HUES48 (cell line): ENCODE results near the gene APOC1.
"Not testable (repeated sequence)": the region's sequence is repeated elsewhere in the genome, so short reads cannot be mapped to it uniquely, and the experiment has no call there.

ENCODE experiments used
- H3K27ac ChIP-seq: one replicate; pipeline ENCODE4 v1.7.0; 2013; ENCODE audit warnings: low read depth, low read length, inconsistent platforms
- H3K27me3 ChIP-seq: 2 replicates; pipeline ENCODE4 v1.6.1; 2013; ENCODE audit warnings: mild to moderate bottlenecking, low read length; ENCODE audit not compliant: control insufficient read depth, insufficient read depth
- H3K36me3 ChIP-seq: 2 replicates; pipeline ENCODE4 v1.6.1; 2013; ENCODE audit warnings: low read length; ENCODE audit not compliant: control insufficient read depth, insufficient read depth
- H3K4me1 ChIP-seq: 2 replicates; pipeline ENCODE4 v1.6.1; 2013; ENCODE audit warnings: mild to moderate bottlenecking, low read length; ENCODE audit not compliant: control insufficient read depth, insufficient read depth
- H3K4me3 ChIP-seq: 2 replicates; pipeline ENCODE4 v1.5.1; 2013; ENCODE audit warnings: mild to moderate bottlenecking, low read depth, low read length
- H3K9ac ChIP-seq: 2 replicates; pipeline ENCODE4 v1.6.1; 2013; ENCODE audit warnings: mild to moderate bottlenecking, low read depth, low read length, moderate library complexity
- H3K9me3 ChIP-seq: 2 replicates; pipeline ENCODE4 v1.6.1; 2013; ENCODE audit warnings: low read length; ENCODE audit not compliant: control insufficient read depth, insufficient read depth

APOC1 gene

DNA sequence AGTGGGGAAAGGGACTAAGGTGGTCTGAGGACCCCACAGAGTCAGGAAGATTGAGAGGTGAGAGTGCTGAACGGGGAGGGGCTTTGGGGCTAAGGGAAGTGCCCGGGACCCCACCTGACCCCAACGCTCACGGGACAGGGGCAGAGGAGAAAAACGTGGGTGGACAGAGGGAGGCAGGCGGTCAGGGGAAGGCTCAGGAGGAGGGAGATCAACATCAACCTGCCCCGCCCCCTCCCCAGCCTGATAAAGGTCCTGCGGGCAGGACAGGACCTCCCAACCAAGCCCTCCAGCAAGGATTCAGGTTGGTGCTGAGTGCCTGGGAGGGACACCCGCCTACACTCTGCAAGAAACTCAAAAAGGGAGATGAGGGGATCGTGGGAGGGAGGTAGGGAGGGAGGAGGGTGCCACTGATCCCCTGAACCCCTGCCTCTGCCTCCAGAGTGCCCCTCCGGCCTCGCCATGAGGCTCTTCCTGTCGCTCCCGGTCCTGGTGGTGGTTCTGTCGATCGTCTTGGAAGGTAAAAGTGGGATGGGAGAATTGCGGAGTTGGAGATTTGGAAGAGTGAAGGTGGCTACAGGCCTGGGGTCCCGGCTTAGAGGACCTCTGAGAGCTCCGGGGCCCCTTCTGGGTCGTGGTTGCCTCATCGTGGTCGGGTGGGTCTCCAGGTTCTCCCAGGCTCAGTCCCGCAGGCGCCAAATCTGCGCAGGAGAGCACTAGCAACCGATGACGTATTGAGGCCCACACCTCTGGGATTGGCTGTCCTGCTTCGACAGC lies at the start of gene APOC1:
Gene APOC1 (plus strand): TSS at position 176 of the 774 bp plus-strand sequence. CDS start 284 bp downstream, at position 460.
- H3K4me3 ChIP-seq: peak within 1 kb of the TSS; percentile 61
- H3K9me3 ChIP-seq, H3K36me3 ChIP-seq, H3K4me1 ChIP-seq, H3K27me3 ChIP-seq: not testable (repeated sequence)
- H3K27ac ChIP-seq: peak within 1 kb of the TSS; percentile 76
- peak within 1 kb of the TSS; percentile 73 for H3K9ac ChIP-seq

DNA sequence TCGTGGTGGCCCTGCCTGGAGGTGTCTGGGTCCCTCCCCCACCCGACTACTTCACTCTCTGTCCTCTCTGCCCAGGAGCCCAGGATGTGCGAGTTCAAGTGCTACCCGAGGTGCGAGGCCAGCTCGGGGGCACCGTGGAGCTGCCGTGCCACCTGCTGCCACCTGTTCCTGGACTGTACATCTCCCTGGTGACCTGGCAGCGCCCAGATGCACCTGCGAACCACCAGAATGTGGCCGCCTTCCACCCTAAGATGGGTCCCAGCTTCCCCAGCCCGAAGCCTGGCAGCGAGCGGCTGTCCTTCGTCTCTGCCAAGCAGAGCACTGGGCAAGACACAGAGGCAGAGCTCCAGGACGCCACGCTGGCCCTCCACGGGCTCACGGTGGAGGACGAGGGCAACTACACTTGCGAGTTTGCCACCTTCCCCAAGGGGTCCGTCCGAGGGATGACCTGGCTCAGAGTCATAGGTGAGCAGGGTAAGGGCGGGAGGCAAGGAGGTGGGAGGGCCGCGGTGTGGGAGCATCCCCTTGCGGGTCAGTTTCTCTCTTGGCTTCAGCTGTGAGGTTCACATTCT lies 49.1 kb upstream of the APOC1 start:
- no peak overlapping the region for H3K27ac ChIP-seq
- H3K4me1 ChIP-seq: no peaks in the 10 kb centered on the region
- H3K36me3 ChIP-seq: peaks cover 55% of the 10 kb centered on the region
- H3K9me3 ChIP-seq: no peaks in the 10 kb centered on the region
- no peaks in the 10 kb centered on the region for H3K27me3 ChIP-seq
- H3K4me3 ChIP-seq: no peak overlapping the region
- no peak overlapping the region for H3K9ac ChIP-seq

DNA sequence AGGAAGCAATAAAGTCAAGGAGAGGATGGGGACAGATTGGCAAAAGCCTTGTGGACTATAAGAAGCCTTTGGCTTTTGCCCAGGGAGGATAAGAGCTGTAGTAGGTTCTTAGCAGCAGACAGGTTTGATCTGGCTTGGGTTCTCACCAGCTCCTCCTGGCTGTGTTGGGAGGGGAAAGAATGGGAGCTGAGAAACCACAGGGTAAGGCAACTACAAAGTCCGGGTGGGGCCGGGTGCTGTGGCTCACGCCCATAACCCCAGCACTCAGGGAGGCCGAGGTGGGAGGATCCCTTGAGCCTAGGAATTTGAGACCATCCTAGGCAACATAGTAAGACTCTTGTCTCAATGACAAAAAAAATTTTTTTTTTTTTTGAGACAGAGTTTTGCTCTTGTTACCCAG lies 47.7 kb upstream of the APOC1 start:
- Histone ChIP-seq H3K36me3 (peaks cover 59% of the 10 kb centered on the region), H3K9ac (no peak overlapping the region), H3K27ac (no peak overlapping the region)

DNA sequence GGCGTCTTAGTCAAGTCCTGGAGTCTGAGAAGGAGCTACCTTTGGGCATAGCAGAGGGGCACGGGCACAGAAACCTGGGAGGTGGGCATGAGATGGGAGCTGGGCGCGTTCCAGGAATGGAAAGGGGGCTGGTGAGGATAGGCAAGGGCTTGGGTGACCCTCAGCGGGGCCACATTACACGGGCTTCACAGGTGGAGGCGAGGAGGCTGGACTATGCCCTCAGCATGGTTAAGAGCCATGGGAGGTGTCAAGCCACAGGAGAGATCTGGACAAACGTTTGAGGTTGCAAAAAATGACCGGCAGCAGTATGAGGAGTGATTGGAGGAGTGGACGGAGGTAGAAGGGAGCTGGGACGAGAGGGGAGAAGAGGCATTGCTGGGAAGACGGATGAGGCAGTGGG lies 46.8 kb upstream of the APOC1 start:
- Histone ChIP-seq H3K4me1 (no peaks in the 10 kb centered on the region), H3K27me3 (no peaks in the 10 kb centered on the region), H3K9me3 (no peaks in the 10 kb centered on the region), H3K36me3 (peaks cover 68% of the 10 kb centered on the region), H3K4me3 (no peak overlapping the region), H3K27ac (no peak overlapping the region), H3K9ac (no peak overlapping the region)

More for the DNA sequence above, 47.7 kb upstream of the APOC1 start:
- no peak overlapping the region for H3K4me3 ChIP-seq
- H3K4me1 ChIP-seq: no peaks in the 10 kb centered on the region
- H3K9me3 ChIP-seq: no peaks in the 10 kb centered on the region
- no peaks in the 10 kb centered on the region for H3K27me3 ChIP-seq

DNA sequence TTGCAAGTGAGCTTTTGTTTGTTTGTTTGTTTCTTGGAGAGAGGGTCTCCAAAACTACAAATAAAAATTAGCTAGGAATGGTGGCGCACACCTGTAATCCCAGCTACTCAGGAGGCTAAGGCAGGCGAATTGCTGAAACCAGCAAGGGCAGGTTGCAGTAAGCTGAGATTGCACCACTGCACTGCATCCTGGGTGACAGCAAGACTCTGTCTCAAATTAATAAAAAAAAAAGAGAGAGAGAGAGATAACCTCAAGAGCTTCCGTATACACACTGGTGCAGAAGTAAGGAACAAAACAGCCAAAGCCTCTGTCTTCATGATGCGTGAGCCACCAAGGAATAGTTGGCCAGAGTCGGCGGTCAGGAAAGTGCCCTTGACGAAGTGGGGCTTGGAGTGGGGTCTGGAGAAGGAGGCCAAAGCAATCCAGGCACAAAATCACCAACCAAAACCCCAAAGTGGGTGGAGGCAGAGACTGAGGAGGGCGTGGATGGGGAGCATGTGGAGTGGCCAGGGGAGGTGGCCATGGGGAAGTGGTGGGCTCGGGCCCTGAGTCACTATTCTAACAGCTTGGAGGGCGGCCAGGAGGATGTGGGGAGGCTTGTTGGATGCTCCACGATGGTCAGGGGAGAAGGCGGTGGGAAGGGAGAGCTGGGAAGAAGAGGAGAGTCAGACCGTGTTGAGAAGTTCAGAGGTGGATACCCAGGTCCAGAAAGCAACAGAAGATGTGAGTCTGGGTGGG lies 44.5 kb upstream of the APOC1 start:
- Histone ChIP-seq H3K36me3 (peaks cover 87% of the 10 kb centered on the region), H3K4me1 (no peaks in the 10 kb centered on the region), H3K27ac (no peak overlapping the region), H3K9me3 (no peaks in the 10 kb centered on the region), H3K9ac (no peak overlapping the region), H3K4me3 (no peak overlapping the region), H3K27me3 (no peaks in the 10 kb centered on the region)

DNA sequence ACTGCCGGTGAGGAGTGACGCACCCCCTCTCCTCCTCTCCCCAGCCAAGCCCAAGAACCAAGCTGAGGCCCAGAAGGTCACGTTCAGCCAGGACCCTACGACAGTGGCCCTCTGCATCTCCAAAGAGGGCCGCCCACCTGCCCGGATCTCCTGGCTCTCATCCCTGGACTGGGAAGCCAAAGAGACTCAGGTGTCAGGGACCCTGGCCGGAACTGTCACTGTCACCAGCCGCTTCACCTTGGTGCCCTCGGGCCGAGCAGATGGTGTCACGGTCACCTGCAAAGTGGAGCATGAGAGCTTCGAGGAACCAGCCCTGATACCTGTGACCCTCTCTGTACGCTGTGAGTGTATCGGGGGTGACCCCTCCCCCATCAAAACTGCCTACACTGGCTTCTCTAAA lies 42.6 kb upstream of the APOC1 start:
- H3K9me3 ChIP-seq: no peaks in the 10 kb centered on the region
- no peak overlapping the region for H3K9ac ChIP-seq
- H3K36me3 ChIP-seq: peaks cover 87% of the 10 kb centered on the region
- H3K4me1 ChIP-seq: no peaks in the 10 kb centered on the region
- no peak overlapping the region for H3K27ac ChIP-seq
- no peaks in the 10 kb centered on the region for H3K27me3 ChIP-seq
- no peak overlapping the region for H3K4me3 ChIP-seq

DNA sequence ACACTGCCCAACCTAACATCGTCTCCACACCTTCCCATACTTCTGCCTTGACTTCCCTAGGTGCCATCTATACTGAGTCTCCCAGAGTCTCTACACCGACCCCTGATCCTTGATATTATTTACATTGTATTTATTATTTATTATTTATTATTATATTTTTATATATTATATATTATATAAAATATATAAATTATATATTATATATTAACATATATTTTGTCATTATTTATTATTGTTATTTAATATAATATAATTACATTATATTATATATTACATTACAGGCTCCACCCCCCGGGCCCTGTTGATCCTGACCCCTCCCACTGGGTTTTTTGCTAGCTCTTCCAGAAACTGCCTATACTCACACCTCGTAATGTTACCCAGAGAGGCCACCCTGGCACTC lies 41.7 kb upstream of the APOC1 start:
- H3K27ac ChIP-seq: no peak overlapping the region
- no peak overlapping the region for H3K9ac ChIP-seq
- H3K4me3 ChIP-seq: no peak overlapping the region
- peaks cover 89% of the 10 kb centered on the region for H3K36me3 ChIP-seq
- H3K4me1 ChIP-seq: no peaks in the 10 kb centered on the region
- H3K27me3 ChIP-seq: no peaks in the 10 kb centered on the region
- H3K9me3 ChIP-seq: no peaks in the 10 kb centered on the region

DNA sequence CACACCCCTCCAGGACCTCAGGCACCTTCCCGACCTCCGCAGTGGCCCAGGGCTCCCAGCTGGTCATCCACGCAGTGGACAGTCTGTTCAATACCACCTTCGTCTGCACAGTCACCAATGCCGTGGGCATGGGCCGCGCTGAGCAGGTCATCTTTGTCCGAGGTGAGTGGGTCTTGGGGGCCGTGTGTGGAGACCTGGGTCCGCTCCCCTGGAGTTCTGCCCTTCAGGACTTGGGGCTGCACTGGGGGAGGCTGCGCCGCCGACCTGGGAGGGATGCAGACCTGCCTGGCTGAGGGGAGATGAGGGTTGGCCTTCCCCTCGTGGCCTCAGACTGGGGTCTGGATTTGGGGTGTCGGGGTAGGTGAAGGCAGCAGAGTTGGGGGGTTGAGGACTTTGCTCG lies 40.1 kb upstream of the APOC1 start:
- no peaks in the 10 kb centered on the region for H3K27me3 ChIP-seq
- peaks cover 89% of the 10 kb centered on the region for H3K36me3 ChIP-seq

DNA sequence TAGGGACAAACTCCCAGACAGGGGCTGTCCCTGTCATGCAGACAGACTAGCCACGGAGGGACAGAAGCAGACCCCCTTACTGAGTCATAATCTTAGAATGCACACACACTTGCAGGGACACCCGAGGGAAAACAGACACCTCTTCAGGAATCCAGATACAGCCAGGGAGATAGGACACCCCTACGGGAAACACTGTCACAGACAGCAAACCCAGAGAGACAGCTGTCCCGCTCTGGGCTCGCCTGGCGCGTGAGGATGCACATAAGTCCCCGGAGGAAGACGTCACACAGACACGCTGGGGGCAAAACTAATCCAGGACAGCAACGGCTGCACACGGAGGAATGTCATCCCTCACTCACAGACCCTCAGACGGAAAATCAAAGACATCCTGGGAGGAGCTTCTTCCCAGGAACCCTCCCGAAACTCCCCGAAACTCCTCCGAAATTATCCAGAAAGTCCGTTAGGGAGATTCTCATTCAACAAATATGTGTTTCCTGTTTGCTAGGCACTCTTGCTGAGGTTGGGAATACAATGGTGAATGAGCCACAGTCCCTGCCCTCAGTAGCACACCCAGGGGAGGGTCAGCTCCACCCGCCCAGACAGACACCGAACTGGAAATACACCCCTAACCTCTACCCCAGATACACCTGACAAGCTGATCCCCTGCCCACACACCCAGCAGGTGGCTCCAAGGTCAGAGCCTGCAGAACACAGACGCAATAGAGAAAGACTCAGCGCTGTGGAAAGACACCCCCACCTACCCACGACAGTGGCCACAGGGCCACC lies 38.5 kb upstream of the APOC1 start:
- Histone ChIP-seq H3K4me1 (peaks cover 8% of the 10 kb centered on the region; the same call in 1 of the 2 replicates), H3K27ac (no peak overlapping the region), H3K9ac (no peak overlapping the region), H3K9me3 (no peaks in the 10 kb centered on the region), H3K36me3 (peaks cover 83% of the 10 kb centered on the region), H3K27me3 (no peaks in the 10 kb centered on the region), H3K4me3 (no peak overlapping the region)

More for the DNA sequence above, 40.1 kb upstream of the APOC1 start:
- no peak overlapping the region for H3K9ac ChIP-seq
- no peak overlapping the region for H3K4me3 ChIP-seq
- H3K9me3 ChIP-seq: no peaks in the 10 kb centered on the region
- peaks cover 8% of the 10 kb centered on the region; the same call in 1 of the 2 replicates for H3K4me1 ChIP-seq
- no peak overlapping the region for H3K27ac ChIP-seq

DNA sequence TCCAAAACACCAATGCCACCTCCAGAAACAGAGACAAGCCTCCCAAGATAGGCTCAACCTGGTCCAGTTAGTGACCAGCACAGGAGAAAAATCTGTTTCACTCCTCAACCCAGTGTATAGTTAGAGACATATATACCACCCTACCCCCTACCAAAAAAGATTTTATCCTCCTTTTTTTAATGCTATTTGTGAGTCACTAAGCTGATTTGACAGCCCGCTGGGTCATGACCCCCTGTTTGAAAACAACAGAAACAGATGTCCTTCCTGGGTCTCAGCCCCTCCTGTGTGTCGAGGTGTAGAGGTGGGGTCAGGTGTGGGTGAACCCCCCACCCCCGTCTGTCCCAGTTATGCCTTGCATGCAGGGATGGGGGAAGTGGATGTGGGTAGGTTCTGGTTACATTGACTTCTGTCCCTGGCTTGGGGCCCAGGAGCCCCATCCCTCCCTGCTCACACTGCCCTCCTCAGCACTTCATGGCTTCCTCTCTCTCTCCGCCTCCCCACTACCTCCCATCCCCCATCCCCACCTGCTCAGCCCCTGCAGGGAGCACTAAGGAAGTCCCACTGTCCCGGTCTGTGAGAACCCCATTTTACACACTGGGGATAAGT lies 37.4 kb upstream of the APOC1 start:
- no peak overlapping the region for H3K9ac ChIP-seq
- H3K4me3 ChIP-seq: no peak overlapping the region
- H3K27me3 ChIP-seq: no peaks in the 10 kb centered on the region
- H3K9me3 ChIP-seq: no peaks in the 10 kb centered on the region
- peaks cover 8% of the 10 kb centered on the region; the same call in 1 of the 2 replicates for H3K4me1 ChIP-seq
- H3K36me3 ChIP-seq: peaks cover 71% of the 10 kb centered on the region
- no peak overlapping the region for H3K27ac ChIP-seq
